ENCODE results near the gene SLC13A3.

The SLC13A3 gene

DNA sequence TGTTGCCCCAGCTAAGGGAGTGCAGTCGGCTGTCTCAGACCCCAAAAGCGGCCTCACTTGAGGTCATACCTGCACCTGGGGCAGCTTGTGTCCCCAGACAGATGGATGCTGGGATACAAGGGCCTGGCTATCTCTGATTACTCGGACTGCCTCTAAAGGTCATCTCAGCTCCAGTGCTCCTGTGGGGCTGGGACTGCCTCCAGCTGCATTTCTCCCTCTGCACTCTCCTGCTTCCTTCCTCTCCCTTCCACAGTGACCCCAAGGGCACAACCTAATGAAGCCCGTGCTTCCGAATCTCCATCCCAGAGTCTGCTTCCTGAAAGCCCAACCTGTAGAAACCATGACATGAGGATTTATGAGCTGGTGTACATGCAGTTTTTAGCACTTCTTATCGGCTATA is 78.0 kb downstream of the SLC13A3 start:
- DNase-seq: no peak

DNA sequence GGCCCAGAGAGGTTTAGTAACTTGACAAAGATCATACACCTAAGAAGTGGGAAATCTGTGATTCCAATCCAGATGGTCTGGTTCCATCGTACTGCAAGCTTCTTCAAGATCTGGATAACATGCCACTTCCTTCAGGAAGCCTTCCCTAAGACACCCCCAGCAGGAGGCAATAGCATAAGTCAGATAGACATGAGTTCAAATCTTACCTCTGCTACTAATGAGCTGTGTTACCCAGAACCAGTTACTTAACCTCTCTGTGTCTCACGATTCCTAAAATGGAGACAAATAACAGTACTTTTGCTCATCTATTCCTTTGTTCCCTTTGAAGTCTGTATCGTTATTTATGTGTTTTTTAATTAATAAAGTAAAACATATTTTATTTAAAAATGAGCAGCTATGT is 78.5 kb downstream of the SLC13A3 start:
- no peak for DNase-seq

DNA sequence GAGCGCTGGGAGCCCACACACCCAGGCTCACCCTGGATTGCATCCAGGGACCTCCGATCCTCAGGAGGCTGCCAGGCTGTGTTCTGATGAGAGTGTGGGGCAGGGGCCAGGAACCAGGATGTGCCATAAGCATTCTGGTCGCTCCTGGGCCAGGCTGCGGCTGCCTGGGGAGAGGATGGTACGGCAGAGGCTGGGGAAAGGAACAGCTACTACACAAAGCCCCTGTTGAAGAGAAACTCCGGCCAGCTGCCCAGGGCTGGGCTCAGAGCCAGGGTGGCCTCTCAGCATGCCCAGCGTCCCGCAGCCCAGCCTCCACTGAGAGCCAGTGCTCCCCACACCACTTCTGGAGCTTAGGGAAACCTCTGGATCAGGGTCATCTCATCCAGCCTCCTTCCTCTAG is 79.1 kb downstream of the SLC13A3 start:
- DNase-seq: no peak

DNA sequence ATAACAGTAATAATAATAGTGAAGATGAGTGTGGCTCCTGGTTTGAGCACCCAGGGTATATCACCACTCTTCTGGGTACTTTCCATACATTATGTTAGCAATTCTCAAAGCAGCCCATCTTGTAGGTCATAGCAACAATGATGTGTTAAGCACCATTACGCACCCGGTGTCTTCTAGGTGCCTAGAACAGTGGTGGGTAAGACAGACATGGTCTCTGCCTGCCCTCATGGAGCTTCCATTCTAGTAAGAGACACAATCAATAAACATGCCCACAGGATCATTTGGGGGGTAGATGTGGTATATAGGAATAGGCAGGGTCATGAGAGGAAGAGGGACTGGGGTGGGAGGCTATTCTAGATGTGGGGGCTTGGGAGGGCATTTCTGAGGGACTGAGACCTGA is 79.8 kb downstream of the SLC13A3 start:
- DNase-seq: no peak

DNA sequence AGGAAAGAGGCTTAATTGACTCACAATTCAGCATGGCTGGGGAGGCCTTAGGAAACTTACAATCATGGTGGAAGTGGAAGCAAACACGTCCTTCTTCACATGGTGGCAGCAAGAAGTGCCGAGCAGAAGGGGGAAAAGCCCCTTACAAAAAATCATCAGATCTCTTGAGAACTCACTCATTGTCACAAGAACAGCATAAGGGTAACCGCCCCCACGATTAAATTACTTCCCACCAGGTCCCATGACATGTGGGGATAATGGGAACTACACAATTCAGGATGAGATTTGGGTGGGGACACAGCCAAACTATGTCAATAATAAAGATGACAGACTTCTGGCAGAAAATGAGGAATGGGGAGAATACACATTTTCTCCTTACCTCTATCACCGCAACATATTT is 80.3 kb downstream of the SLC13A3 start:
- no peak for DNase-seq

DNA sequence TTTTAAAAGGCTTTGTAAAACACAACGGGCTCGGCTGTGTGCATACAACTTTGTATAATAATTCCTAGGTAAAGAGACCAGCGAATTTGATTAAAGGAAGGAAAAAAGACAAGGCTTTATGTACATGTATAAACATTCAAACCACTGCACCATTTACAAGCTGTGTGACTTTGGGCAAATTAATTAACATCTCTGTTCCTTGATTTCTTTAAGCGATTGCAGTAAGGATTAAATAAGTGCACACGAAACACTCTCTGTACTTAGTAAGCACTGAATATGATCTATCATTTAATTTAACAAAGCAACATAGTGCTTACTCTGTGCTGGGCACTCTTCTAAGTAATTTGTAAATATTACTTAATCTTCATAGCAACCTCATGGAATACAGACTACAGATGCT is 81.3 kb downstream of the SLC13A3 start:
- no peak for DNase-seq

DNA sequence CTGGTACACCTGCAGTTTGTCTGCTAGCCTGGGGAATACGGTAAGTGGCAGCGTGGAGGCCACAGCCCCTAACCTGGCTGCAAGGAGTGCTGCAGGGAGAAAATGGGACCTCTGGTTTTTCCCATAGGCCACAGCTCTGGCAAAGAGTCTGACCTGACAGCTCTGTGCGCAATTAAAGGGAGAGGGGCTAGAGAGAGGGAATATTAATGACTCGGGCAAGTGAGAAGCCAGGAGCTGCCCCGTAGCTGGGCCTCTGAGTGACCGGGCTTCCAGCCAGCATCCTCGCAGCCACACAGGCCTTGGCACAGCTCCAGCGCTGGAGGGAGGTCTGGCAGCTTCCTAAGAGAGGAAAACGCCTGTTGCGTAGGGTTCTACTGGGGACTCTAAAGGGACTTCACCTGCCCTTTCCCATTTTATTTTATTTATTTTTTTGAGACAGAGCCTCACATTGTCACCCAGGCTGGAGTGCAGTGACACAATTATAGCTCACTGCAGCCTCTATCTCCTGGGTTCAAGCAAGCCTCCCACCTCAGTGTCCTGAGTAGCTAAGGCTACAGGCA is 82.6 kb downstream of the SLC13A3 start:
- DNase-seq: peak; percentile 1

DNA sequence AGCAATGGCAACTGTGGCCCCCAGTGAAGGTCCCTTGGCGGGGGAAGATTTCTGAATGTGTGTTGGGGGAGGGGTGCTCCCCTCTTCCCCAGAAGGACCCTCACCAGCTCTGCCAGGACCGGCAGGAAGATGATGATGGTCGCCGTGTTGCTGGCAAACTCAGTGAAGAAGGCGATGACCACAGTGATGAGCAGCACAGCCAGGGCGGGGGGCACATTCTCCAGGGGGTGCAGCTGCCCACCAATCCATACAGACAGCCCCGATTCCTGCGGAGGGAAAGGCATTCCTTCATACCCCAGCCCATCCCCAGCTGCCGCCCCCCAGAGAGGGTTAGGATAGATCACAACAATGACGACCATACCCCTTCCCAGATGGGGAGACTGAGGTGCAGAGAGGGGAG is 85.1 kb downstream of the SLC13A3 start:
- DNase-seq: no peak

DNA sequence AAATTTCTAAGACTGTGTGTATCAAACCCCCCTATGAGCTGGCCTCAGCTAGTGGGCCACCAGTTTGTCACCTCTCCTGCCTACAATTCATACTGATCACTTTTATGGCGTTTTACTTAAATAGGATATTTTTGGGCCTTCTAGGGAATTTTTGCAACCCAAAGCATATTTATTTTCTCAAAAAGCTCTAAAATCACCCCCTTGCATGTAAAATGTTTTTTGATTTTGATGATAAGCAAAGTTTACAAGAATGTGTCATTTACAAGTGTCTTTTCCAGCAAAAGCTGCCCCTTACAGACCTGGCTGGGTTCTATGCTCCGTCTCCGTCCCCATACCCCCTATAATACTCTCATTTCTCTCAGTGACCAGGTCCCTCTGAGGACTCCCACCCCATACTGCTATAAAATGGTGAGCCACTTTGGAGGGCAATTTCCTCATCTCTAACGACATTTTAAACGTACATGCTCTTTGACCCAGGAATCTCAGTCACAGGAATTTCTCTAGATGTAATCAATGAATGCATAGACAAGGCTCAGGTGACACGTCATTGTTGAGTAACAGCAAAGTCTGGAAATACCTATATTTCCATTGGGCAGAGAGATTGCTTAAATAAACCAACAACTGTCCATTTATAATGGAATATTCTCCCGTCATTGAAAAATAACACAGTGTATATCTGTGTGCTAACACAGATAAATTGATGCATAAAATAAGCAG is 86.9 kb downstream of the SLC13A3 start:
- no peak for DNase-seq

DNA sequence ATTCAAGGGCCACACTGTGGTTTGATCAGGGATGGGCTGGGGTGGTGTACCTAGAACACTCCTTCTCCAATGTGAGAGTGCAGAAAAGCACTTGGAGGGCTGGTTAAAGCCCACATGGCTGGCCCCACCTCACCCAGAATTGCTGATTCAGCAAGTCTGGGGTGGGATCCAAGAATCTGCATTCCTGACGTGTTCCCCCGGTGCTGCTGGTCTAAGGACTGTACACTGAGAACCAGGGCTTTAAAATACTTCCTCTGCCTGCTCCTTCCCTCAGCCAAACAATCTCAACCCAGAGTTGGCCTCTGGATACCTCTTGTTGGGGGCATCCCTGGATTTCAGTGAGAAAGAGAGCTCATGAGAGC is 87.4 kb downstream of the SLC13A3 start:
- no peak for DNase-seq

DNA sequence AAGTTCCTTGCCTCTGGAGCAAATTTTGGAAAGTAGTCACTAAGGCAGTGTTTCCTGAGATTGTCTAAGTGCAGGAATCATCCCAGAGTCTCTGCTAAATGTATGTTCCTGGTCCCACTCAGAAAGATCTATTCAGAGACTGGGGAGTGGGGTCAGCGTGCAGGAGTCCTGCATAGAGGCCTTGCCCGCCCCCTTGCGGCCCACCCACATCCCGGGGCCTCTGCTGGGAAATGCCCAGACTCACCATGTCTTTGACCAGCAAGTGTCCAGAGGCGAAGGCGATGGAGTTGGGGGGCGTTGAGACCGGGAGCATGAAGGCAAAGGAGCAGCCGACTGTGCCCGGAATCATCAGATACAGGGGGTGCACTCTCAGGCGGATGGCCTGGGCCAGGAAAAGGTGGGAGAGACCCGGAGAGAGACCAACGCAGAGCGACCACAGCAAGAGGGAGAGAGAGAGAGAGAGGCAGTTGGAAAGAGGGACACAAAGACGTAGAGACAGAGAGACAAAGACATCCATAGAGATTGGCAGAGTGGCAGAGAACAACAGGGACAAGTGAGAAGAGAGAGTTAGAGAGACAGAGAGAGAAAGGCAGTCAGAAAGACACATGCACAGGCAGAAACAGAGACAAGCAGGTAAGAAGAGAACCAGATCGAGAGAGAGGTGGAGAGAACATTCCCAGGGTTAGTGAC is 87.9 kb downstream of the SLC13A3 start:
- no peak for DNase-seq

DNA sequence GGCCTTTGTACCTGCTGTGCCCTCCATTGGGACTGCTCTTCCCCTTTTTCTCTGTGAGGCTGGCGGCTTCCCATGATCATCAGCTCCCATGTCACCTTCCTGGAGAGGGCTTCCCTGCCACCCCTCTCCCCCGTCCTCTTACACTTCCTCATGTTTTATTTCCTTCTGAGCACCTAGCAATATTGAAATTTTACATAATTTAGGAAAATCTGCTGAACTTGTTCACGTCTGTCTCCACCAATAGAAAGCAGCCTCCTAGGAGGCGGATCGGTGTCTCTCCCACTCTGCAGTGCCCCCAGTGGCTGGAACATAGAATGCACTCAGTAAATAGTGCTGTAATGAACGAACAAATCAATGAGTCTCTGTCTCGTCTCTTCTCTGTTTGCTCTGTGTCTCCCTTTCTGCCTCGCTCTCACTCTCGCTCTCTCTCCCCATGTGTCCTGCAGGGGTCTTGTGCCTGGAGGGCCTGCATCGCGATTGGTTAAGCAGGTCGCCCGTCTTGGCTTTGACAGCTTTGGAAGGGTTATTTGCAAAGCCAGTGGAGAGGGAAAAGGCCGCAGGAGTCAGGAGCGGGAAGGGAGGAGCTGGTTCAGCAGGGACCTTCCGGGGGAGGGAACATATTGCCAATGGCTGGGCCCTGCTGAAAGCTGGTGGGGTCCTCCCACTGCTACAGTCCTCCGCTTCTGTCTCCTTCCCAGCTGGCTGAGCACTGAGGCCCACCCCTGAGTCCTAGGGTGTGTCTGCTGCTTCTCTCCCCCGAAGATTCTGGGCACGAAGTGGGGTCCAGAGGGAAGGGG is 88.7 kb downstream of the SLC13A3 start:
- DNase-seq: peak; percentile 51

DNA sequence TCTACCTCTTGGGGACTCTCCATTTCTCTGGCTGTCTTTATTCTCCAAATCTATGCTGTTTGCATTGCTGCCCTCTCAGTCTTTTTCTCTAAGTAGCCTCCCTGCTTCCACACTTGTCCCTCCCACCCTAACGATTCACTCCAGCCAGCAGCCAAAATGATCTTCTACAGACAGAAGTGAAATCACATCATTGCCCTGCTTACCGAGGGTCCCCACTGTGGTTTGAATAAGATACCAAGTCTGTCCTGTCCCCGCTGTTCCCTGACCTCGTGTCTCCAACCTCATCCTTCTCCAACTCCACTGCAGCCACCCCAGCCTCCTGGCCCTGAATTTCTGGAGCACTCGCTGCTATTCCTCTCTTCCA is 89.3 kb downstream of the SLC13A3 start:
- DNase-seq: no peak

DNA sequence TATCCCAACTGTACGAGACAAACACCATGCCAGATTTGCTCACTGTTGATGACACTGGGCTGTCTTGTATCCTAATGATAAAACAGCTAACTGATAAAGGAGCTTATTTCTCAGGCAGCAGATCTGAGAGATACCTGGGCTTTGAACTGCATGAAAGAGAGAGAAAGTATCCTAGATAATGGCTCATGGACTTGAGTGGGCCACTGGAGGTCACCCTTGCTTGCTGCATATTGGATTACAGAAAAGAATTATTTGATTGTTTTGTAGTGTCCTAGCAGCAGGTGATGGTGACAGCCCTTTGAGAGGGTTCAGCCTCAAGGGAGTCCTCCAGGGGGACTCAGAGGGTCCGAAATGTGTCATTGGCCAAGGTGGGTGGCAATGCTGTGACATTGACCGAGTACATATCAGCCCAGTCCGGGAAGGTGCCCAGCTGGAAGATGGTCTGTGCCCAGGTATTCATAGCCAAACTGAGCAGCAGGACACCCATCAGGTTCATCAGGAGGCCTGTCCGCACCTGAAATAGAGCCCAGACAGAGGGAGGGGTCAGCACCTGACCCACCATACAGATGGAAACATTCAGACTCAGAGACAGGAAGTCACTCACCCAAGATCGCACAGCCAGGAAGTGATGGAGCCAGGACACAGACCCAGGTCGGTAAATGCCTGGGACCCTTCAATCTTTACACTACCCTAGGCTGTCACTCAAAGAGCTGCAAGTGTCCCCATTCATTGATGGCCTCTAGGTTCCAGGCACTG is 91.4 kb downstream of the SLC13A3 start:
- no peak for DNase-seq

DNA sequence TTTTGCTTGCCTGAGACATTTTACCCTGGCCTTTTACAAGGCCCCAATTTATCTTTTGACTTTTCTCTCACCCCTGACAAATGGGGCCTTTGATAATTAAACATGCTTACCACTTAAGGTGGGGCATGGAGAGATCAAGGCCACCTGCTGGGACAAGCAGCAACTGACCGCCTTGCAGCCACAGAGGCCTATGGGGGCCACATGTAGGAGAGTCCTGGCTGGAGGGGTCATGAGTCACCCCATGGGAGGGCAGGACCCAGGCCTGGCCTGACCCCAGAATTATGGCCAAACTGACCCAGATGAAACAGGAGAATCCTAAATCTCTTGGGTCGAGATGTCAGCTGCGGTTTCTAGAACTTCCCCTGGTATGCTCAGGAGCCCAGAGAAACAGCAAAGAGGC is 92.3 kb downstream of the SLC13A3 start:
- DNase-seq: no peak

DNA sequence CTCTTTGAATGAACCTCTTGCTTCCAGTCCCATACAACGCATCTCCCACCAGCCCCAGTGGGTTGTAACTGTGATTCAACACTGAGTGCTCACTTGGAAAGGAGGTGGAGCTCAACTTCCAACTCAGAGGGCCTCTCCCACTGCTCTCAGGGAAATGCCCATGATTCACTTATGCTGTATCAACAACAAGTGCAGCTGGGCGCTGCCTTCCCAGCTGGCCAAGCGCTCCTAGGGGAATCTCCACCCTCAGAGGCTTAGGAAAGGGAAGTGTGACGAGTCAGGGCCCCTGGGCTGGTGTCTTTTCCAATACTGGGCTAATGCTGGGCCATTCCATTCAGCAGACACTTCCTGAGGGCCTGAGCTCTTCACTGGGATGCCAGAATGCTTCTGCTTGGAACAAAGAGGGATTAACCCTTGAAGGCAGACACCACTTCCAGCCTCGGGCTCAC is 92.7 kb downstream of the SLC13A3 start:
- no peak for DNase-seq

DNA sequence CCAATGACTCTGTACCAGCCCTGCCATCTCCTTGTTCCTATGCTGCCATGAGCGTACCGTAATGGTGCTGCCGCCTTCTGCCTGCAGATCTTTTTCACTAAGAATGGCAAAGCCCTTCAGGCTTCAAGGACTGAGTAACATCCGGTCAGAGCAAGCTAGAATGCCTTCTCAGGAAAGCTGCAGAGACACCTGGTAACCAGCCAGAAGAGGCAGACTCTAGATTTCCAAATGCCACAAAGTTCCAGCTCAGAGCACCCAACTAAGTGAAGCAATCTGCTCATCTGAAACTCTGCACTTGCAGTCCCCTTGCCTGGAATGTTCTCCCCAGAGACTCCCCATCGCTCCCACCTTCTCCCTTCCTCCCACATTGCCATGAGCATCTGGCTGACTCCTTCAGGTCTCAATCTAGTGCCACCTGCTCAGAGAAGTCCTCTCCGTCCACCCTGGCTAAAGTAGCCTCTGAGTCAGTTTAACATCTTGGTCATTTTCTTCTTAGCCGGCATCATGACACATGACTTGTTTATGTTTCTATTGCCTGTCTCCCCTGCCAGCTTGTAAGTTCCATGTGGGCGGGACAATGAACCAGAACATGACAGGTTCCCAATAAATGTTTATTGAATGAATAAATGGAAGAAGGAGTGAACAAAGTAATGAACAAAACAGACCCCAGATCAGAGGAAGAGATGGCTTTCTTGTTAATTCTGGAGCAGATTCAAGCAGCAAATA is 93.9 kb downstream of the SLC13A3 start:
- DNase-seq: no peak

DNA sequence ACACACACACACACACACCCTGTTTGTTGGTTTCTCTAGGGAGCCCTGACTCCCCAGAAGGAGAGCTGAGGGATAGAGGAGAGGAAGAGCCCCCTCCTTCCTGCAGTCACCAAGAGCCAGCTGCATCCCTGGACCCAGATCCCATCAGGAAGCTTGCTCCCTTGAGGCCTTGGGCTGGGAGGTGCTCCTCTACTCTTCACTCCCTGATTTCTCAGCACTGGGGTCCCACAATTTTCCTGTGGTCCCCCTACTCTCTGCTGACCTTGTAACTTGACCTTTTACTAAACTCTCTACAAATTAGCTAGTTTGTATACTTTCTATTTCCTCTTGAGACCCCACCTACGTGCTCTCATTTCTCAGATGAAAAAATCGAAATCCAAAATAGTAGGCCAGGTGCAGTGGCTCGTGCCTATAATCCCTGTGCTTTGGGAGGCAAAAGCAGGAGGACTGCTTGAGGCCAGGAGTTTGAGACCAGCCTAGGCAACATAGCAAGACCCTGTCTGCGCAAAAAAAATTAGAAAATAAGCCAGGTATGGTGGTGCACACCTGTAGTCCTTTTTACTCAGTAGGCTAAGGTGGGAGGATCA is 95.8 kb downstream of the SLC13A3 start:
- DNase-seq: no peak

DNA sequence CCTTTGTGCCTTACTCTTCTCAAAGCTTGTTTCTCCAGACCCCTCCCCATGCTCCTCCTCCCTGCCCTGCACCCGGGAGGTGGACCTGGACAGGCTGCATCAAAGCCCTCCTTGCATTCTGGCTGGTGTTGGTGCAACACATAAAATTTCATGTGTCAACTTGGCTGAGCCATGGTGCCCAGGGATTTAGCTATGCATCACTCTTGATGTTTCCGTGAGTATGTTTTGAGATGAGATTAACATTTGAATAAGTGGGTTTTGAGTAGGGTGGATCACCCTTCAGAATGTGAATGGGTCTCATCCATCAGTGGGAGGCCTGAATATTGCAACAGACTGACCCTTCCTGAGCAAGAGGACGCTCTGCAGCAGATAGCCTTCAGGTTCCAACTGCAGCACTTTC is 96.4 kb downstream of the SLC13A3 start:
- no peak for DNase-seq

DNA sequence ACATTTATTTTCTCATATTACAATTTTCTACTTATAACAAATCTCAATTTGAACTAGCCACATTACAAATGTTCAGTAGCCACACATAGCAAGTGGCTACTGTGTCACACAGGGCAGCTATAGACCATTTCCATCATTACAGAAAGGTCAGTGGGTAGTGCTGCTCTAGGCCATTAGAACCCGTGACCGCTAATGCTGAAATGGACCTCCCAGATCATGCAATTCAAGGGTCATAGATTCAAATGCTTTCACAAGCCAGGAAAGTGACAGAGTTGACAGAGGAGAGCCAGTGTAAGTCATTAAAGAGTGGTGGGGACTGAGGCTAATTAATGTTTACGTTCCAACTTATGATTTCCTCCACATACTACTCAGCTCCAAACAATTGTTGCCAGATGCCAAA is 97.3 kb downstream of the SLC13A3 start:
- no peak for DNase-seq

DNA sequence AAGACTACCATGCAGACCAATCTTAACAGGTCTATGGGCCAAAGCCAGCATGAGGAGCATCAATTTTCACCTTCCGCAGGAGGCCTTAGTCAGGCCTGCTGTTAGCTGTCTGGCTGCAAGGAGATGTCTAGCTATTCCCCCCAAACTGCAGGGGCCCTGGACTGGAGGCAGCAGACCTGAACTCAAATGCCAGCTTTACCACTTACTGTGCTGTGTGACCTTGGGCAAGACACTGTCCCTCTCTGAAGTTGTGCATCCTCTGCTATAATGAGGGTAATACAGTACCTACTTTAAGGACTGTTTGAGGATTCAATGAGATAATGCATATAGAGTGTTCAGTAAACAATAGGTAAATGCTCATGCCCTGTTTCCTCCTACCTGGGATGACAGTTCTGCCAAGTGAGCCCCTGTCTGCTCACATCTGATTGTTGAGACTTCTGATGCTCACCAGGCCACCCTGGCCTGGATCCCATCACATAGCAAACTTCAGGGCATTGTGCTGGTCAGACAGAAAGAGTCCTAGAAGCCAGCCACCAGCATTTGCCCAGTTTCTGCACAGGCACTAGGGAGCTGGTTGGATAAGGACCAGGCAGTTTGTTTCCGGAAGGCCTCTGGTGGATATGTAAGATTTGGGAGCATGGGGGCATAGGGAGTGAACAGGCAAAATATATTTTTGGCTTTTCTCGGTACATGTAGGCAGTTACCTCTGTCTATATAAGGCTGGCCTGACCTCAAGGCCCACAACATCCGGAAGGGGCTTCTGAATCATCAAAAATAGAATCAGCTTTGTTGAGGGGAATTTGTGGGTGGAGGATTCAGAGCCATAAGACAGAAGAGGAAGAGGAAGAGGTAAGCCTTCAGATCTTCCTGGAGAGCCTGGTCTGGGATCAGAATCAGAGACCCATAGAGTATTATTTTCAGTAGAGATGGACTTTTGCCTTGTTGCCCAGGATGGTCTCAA is 98.5 kb downstream of the SLC13A3 start:
- DNase-seq: no peak

Measured in NCI-H1048 (cell line).